Middle frontal gyrus (tissue), 1 donor: ENCODE data around the gene SHF.
A peak's percentile ranks its signal among the peaks of the same experiment; 100 is the strongest.

Source experiments
- DNase-seq: peaks from one replicate; pipeline ENCODE4 v3.0.0-alpha.2; 2015; ENCODE audit warnings: low spot score; ENCODE audit errors: extremely low spot score

SHF gene

GRCh38 chr15:45199136-45199810 lies 11.5 kb upstream of the SHF start:
- no peak for DNase-seq

DNA sequence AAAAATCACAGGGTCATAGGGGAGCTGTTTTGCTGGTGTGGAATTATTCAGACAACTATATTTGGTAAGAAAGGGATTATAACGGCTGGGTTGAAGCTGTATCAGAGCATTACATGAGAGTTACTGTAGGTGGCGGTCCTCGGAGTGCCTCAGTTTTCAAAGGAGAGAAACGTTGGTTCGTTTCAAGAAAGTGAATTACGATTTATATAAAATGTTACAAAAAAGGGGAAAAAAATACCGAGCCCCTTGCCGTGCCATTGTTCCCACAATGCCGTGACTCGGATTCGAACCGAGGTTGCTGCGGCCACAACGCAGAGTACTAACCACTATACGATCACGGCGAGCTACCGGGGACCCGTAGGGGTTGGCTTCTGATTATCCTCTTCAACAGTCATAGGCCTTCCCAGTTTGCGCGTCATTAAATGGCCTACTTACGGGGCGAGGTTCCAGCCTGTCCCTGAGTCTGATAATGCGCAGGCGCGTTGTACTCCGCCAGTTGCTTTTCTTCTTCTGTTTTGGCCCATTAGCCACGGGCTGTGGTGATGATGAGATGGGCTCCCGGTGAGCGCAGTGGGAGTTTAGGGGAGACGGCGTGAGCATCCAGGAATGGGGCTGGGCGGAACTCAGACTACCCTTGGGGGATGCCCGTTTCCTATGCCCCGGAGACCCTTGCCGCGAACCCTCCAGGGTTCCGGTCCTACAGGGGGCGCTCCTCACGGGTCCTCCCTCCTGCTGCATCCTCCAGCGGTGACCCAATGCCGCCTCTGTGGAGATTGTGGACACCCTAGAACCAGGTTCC lies 10.8 kb upstream of the SHF start:
- DNase-seq, result peak; percentile 96

GRCh38 chr15:45197512-45197911 lies 9.7 kb upstream of the SHF start:
- DNase-seq, result no peak

- DNase-seq, result no peak
These were observed 230 bp downstream of the SHF start for GRCh38 chr15:45187578-45187893.

DNA sequence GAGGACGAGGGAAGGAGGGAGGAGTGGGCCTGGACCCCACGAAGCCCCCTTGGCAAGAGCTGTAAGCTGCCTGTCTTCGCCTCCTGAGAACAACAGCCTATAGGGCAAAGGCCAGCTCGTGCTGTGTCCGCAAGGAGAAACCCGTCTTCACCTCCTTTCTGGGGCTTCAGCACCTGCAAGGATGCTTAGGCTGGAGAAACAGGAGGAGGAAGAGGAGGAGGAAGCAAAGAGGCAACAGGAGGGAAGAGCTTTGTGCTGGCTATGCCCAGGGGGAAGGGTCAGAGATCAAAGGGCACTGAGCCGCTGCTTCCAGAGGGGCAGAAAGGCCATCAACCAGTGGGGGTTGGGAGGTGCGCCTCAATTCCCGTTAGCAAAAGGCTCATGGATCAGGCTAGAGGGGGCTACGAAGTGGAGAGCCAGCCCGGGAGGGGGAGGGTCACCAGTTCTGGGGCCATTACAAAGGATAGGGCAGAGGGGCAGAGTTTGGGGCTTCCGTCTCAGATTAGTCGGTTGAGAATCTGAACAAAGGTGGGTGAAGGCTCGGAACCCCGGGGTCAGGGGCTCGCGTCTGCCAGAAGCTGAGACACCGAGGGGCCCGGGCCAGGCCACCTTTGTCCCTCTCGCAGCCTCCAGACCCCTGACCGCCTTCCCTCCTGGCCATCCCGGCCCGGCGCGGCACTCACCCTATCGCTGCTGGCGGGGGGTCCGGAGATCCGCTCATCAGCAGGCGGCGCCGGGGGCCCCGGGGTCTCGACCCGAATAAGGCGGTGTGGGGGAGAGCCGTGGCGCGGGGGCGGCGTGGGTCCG lies 792 bp downstream of the SHF start:
- DNase-seq, result no peak

- DNase-seq, result no peak
These were observed 1.6 kb downstream of the SHF start for GRCh38 chr15:45185903-45186770.

DNA sequence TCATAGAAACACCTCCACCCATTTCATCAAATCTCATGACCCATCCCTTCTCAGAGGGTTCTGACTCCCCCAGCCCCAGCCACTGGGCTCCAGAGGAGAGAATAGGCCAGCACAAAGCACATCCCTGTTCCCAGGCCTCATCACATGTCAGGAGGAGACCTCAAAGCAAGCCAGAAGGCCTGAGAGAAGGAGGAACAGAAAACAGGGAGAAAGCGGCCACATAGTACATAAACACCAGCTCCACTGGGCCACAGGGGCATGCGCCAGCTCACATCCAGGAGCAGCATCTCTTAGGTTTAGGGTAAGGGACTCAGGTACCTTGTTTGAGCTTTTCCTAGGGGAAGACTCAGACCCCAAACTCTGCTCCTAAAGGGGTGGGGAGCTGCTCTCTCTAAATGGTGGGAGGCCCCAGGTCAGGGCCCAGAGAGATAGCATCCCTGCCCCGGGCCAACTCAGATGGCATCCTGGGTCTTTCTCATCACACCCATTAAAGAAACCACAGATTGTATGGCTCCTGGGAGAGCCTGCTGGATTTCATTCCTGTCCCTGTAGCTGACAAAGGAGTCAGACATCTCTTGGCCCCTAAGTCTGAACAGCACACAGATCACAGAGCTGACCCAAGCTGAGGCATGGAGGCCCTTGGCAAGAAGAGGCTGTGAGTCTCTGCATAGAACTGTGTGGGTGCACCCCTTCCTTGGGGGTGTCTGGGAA lies 2.5 kb downstream of the SHF start:
- DNase-seq, result no peak

DNA sequence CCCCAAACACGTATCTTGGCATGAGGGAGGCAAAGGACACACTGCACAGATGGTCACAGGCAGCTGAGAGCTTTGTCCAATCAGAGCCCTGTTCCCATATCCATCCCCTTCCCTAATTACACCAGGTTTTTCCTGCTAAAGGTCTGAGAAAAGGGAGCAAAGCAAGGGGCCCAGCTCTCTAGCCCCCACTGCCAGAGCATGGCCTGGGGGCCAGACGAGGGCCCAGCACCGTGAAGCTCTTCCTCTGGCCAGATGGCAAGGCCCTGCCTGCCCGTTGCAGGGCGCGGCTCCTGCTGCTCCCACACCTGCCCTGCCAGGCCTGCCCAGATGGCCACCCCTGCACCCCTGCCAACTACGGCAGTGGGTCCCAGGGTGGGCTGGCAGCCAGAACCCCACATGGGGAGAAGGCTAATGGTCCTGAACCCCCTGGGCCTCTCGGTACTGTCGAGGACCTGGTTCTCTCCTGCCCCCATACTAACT lies 3.2 kb downstream of the SHF start:
- DNase-seq, result no peak

DNA sequence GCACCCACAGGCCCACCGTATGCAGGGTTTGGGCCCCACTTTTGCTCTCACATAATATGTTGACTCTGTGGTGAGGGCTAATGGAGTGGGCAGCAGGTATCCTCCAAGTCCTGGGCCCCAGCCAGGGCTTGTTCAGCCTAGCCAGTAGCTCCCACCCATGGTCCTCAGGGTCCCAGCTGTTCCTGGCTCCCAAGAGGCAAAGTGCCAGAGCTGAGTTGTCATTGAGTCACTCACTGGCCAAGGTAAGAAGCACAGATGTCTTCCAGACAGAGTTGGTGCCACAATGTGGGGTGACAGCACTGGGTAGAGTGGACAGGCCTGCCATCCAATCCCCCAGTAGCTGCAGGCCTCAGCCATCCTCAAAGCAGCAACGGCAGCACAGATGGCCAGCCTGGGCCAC lies 4.3 kb downstream of the SHF start:
- DNase-seq, result no peak

- DNase-seq, result no peak
These were observed 4.8 kb downstream of the SHF start for GRCh38 chr15:45182996-45183395.

DNA sequence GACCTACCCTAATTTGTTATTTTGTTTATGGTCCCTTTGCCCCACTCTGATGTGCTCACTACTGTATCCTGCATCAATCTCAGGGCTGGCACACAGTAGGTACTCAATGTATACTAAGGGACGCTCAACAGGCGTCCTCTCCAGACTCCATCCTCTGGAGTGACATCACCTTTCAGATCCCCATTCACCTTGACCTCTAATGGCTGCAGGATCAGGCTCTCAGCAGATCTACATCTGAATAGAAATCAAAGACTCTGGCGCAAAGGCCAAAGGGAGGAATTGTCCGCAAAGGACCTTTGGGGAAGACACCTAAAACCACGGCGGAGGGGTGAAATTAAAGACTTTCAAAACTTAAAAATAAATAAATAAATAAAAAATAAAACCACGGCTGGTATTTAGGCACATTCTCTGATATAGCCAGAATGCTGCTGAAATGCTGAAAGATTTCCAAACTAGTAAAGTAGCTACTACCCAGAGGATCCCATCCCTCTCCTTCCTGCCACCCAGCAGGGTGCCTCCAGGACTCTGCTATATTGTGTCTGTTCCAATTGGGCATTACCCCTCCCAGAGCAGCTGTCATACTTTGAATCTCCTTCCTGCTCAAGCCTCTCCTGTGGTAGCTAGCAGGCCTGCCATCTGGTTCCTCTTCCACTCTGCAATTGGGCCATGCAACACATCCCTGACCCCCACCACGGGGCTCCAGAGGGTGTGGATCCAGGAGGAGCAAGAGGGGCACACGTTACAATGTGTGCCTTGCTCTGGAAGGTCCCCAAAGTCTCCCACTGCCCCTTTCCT lies 6.1 kb downstream of the SHF start:
- DNase-seq, result no peak

GRCh38 chr15:45180648-45181436 lies 6.9 kb downstream of the SHF start:
- no peak for DNase-seq

- DNase-seq, result no peak
These were observed 7.6 kb downstream of the SHF start for GRCh38 chr15:45180201-45180600.

DNA sequence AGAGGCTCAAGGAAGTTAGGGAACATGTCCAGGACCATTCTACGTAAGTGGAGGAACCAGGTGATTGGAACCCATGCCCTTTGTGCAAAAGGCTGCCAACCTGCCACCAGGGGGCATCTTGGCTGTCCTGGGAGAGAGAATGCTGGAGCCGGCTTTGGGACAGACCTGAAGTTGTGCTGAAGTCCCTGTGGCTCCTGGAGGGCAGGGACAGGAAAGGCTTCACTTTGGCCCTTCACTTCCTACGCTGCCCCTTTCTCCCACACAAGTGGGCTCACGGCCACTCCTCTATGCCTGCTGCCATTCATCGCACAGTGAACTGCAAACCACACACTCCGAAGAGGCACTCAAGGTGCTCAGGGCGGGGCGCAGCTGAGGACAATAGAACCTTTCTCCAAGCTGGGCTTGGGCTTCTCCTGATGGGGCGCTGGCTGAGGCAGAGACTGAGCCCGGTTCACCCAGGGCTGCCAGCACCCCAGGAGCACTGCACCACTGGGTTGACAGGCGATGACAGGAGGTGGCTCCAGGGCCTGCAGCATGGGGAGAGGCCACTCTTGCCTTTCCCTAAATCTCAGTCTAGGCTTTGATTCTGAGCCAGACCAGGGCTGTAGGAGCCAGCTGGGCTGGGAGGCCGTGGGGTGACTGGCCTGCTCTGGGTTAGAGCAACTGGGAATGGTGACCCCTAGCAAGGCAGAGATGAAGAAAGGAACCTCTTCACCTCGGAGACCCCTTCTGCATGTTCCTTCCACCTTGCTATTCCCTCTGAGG lies 8.4 kb downstream of the SHF start:
- no peak for DNase-seq

DNA sequence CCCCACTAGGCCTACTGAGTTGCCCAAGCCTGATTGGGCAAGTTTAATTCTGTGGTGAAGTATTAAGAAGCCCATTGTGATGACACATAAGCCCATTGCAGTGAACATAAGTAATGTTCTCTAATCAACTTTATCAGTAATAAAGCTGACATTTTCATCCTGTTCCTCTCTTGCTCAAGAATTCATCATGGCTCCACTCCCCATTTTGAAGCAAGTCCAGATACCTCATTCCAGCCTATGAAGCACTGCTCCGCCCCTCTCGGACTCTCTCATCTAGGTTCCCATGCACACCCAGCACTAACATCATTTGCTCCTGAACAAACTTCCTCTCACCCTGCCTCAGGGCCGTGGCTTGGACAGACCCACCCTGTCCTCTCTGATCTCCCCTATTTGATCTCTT lies 10.5 kb downstream of the SHF start:
- no peak for DNase-seq

DNA sequence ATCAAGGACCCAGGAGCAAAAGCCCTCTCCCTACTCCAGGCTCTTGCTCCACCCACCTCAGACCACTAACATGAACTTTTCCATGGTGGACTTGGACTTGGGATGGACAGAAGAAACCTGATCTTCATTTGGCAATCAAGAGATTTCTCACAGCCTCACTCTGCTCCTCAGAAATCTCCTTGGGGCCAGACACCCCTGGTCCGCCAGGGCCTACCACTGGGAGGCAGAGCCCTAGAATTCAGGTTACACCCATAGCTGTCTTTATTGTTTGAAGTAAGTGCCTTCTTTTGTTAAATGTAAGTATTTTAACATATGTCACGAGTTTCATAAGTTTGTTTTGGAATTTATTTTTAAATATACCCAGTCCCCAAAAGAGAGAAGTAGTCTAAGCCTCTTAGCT lies 13.2 kb downstream of the SHF start:
- DNase-seq, result no peak

GRCh38 chr15:45174069-45174468 lies 13.7 kb downstream of the SHF start:
- no peak for DNase-seq

DNA sequence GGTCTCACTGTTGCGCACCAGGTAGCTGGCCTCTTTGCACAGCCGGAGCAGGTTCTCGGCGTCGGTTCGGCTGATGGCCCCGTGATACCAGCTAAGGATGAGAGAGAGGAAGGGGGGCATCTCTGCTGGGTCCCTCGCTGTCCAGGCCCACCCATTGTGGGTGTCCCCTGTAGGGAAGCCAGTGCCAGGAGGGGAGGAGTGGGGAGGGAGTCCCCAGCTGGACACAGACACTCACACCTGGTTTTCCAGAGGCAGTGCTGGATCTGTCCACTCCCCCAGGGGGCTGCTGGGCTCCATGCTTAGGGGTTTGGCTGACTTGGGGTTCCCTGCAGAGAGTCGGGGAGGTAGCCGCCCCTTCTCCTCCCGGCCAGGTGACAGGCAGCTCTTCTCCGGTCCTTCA lies 15.9 kb downstream of the SHF start:
- no peak for DNase-seq
